H9 (cell line): ENCODE measurements around the gene RSBN1L. TPM values are rescaled to one million over a fixed set of nuclear protein-coding genes. Genes with fewer than 3 reads are reported as not detected.

Experiments
- DNase-seq: peaks from one replicate; pipeline ENCODE4 v3.0.0-alpha.2; 2017
- H2AFZ ChIP-seq: one replicate; pipeline ENCODE4 v1.6.1; 2013; ENCODE audit warnings: mild to moderate bottlenecking, low read length, control low read depth, moderate library complexity
- H2AK5ac ChIP-seq: 2 replicates; pipeline ENCODE4 v1.6.1; 2013; ENCODE audit warnings: low read length, control low read depth, mixed read lengths; ENCODE audit not compliant: insufficient read length
- H2BK120ac ChIP-seq: one replicate; pipeline ENCODE4 v1.6.1; 2013; ENCODE audit warnings: low read depth, mild to moderate bottlenecking, low read length, control low read depth, inconsistent platforms; ENCODE audit not compliant: poor library complexity, severe bottlenecking
- H2BK12ac ChIP-seq: 2 replicates; pipeline ENCODE4 v1.6.1; 2013; ENCODE audit warnings: low read length, control low read depth, mixed read lengths, low read depth; ENCODE audit not compliant: insufficient read length
- H2BK15ac ChIP-seq: 2 replicates; pipeline ENCODE4 v1.6.1; 2013; ENCODE audit warnings: low read depth, low read length, control low read depth
- H2BK20ac ChIP-seq: one replicate; pipeline ENCODE4 v1.6.1; 2013; ENCODE audit warnings: low read depth, mild to moderate bottlenecking, low read length, control low read depth, inconsistent platforms; ENCODE audit not compliant: poor library complexity, severe bottlenecking
- H2BK5ac ChIP-seq: 2 replicates; pipeline ENCODE4 v1.6.1; 2013; ENCODE audit warnings: low read length, control low read depth, mixed read lengths; ENCODE audit not compliant: insufficient read length
- H3K14ac ChIP-seq: 2 replicates; pipeline ENCODE4 v1.6.1; 2013; ENCODE audit warnings: low read length, control low read depth; ENCODE audit not compliant: insufficient read depth
- H3K18ac ChIP-seq: 2 replicates; pipeline ENCODE4 v1.6.1; 2013; ENCODE audit warnings: low read depth, mild to moderate bottlenecking, mixed read lengths, low read length, control low read depth; ENCODE audit not compliant: insufficient read length
- H3K23ac ChIP-seq: 2 replicates; pipeline ENCODE4 v1.6.1; 2013; ENCODE audit warnings: low read length, control low read depth, mixed read lengths, low read depth; ENCODE audit not compliant: insufficient read length
- H3K23me2 ChIP-seq: 2 replicates; pipeline ENCODE4 v1.6.1; 2013; ENCODE audit warnings: low read depth, mild to moderate bottlenecking, mixed read lengths, low read length, control low read depth; ENCODE audit not compliant: insufficient read length, poor library complexity, severe bottlenecking
- H3K27ac ChIP-seq: 2 replicates; pipeline ENCODE4 v1.5.1; 2013; ENCODE audit warnings: low read length, control low read depth, mixed read lengths, low read depth; ENCODE audit not compliant: insufficient read length
- H3K27me3 ChIP-seq: 2 replicates; pipeline ENCODE4 v1.6.1; 2013; ENCODE audit warnings: low read length, control low read depth, inconsistent platforms; ENCODE audit not compliant: insufficient read depth
- H3K4ac ChIP-seq: 2 replicates; pipeline ENCODE4 v1.6.1; 2013; ENCODE audit warnings: low read depth, mild to moderate bottlenecking, control low read depth, inconsistent platforms, low read length, moderate library complexity
- H3K4me1 ChIP-seq: 2 replicates; pipeline ENCODE4 v1.6.1; 2013; ENCODE audit warnings: low read length, control low read depth, inconsistent platforms; ENCODE audit not compliant: insufficient read depth
- H3K4me2 ChIP-seq: 2 replicates; pipeline ENCODE4 v1.6.1; 2013; ENCODE audit warnings: low read length, control low read depth, mixed read lengths; ENCODE audit not compliant: insufficient read length, insufficient read depth
- H3K56ac ChIP-seq: 2 replicates; pipeline ENCODE4 v1.6.1; 2013; ENCODE audit warnings: low read depth, mild to moderate bottlenecking, mixed read lengths, low read length, control low read depth; ENCODE audit not compliant: insufficient read length
- H3K79me1 ChIP-seq: 2 replicates; pipeline ENCODE4 v1.6.1; 2013; ENCODE audit warnings: low read depth, mild to moderate bottlenecking, moderate library complexity, low read length, control low read depth, inconsistent platforms; ENCODE audit not compliant: insufficient read depth, poor library complexity, severe bottlenecking
- H3K79me2 ChIP-seq: 2 replicates; pipeline ENCODE4 v1.6.1; 2013; ENCODE audit warnings: low read length, control low read depth, inconsistent platforms; ENCODE audit not compliant: insufficient read depth
- H3K9ac ChIP-seq: 2 replicates; pipeline ENCODE4 v1.6.1; 2013; ENCODE audit warnings: low read length, control low read depth, mixed read lengths; ENCODE audit not compliant: insufficient read length; ENCODE audit errors: extremely low read depth
- H3K9me3 ChIP-seq: one replicate; pipeline ENCODE4 v1.6.1; 2013; ENCODE audit warnings: low read depth, low read length, inconsistent platforms; ENCODE audit not compliant: control insufficient read depth
- H3T11ph ChIP-seq: one replicate; pipeline ENCODE4 v1.6.1; 2013; ENCODE audit warnings: mild to moderate bottlenecking, low read length, control low read depth, inconsistent platforms
- H4K20me1 ChIP-seq: one replicate; pipeline ENCODE4 v1.6.1; 2013; ENCODE audit not compliant: control insufficient read depth, insufficient read length, insufficient read depth
- H4K5ac ChIP-seq: 2 replicates; pipeline ENCODE4 v1.6.1; 2013; ENCODE audit warnings: low read depth, mild to moderate bottlenecking, mixed read lengths, low read length, control low read depth; ENCODE audit not compliant: insufficient read length
- H4K8ac ChIP-seq: replicated peaks from 2 replicates; pipeline ENCODE4 v1.6.1; 2013; ENCODE audit warnings: low read length, control low read depth, mixed read lengths, low read depth; ENCODE audit not compliant: insufficient read length
- H4K91ac ChIP-seq: 2 replicates; pipeline ENCODE4 v1.6.1; 2013; ENCODE audit warnings: low read depth, mild to moderate bottlenecking, moderate library complexity, mixed read lengths, low read length, control low read depth; ENCODE audit not compliant: insufficient read length
- H3K27ac Mint-ChIP-seq, 3 experiments: 2 replicates in 2 of 3; 3 replicates in 1 of 3; pipeline ENCODE4 v1.8.0; 2020 to 2021; ENCODE audit warnings: mixed read lengths in 3 of 3, mild to moderate bottlenecking in 1 of 3, moderate library complexity in 1 of 3
- H3K27me3 Mint-ChIP-seq: 2 replicates; pipeline ENCODE4 v1.8.0; 2021; ENCODE audit warnings: low read depth, mild to moderate bottlenecking, moderate library complexity, mixed read lengths
- H3K36me3 Mint-ChIP-seq, 3 experiments: 2 replicates in 2 of 3; 3 replicates in 1 of 3; pipeline ENCODE4 v1.8.0; 2020 to 2021; ENCODE audit warnings: low read depth in 3 of 3, mixed read lengths in 3 of 3; ENCODE audit not compliant: insufficient read depth in 1 of 3
- H3K4me1 Mint-ChIP-seq, 2 experiments: 2 replicates each; pipeline ENCODE4 v1.8.0; 2020; ENCODE audit warnings: mixed read lengths in 2 of 2
- H3K4me3 Mint-ChIP-seq, 2 experiments: 2 replicates in 1 of 2; 3 replicates in 1 of 2; pipeline ENCODE4 v1.8.0; 2020 to 2021; ENCODE audit warnings: mild to moderate bottlenecking in 2 of 2, mixed read lengths in 2 of 2, moderate library complexity in 1 of 2
- H3K9me3 Mint-ChIP-seq, 2 experiments: 2 replicates in 1 of 2; 3 replicates in 1 of 2; pipeline ENCODE4 v1.8.0; 2020; ENCODE audit warnings: mild to moderate bottlenecking in 2 of 2, mixed read lengths in 2 of 2, moderate library complexity in 1 of 2
- WGBS: extraction: QIAGEN DNeasy Blood & Tissue Kit; methylation state at CpG from one replicate; pipeline ENCODE4 v1.1.7; 2013; ENCODE audit warnings: missing lambda C conversion rate, low lambda C conversion rate, mixed read lengths; ENCODE audit not compliant: insufficient read length; ENCODE audit errors: extremely low coverage; 5-methylcytosine and 5-hydroxymethylcytosine counted together
- total RNA-seq: library from RNA; stranded (reverse); gene quantifications from 2 replicates; pipeline ENCODE4 v1.2.1, GENCODE V29; 2021
- TF ChIP-seq, protein P1 (sequence below): fragments of 200-600 bp; sonication (generic); conservative IDR thresholded peaks from 3 replicates; pipeline ENCODE4 v1.8.0; 2021; ENCODE audit warnings: antibody characterized with exemption, mild to moderate bottlenecking

Gene RSBN1L
- total RNA-seq, 1 experiment from 2014 or later: 20.6 TPM

- no peak overlapping the region for H4K8ac ChIP-seq
- H3K79me1 ChIP-seq: peaks cover 3% of the 10 kb centered on the region
- H3K4ac ChIP-seq: no peak overlapping the region
- no peak overlapping the region for H2BK5ac ChIP-seq
- H3K18ac ChIP-seq: no peak overlapping the region
- H3K9me3 Mint-ChIP-seq: no peaks in the 10 kb centered on the region
- H3K27ac ChIP-seq: no peak overlapping the region
- no peak overlapping the region for H3K14ac ChIP-seq
- no peaks in the 10 kb centered on the region for H3K9me3 ChIP-seq
- no peaks in the 10 kb centered on the region for H4K20me1 ChIP-seq
- no peak overlapping the region for H2AFZ ChIP-seq
- no peaks in the 10 kb centered on the region for H3K23me2 ChIP-seq
- no peak overlapping the region for H4K5ac ChIP-seq
- TF ChIP-seq, protein P1, sequence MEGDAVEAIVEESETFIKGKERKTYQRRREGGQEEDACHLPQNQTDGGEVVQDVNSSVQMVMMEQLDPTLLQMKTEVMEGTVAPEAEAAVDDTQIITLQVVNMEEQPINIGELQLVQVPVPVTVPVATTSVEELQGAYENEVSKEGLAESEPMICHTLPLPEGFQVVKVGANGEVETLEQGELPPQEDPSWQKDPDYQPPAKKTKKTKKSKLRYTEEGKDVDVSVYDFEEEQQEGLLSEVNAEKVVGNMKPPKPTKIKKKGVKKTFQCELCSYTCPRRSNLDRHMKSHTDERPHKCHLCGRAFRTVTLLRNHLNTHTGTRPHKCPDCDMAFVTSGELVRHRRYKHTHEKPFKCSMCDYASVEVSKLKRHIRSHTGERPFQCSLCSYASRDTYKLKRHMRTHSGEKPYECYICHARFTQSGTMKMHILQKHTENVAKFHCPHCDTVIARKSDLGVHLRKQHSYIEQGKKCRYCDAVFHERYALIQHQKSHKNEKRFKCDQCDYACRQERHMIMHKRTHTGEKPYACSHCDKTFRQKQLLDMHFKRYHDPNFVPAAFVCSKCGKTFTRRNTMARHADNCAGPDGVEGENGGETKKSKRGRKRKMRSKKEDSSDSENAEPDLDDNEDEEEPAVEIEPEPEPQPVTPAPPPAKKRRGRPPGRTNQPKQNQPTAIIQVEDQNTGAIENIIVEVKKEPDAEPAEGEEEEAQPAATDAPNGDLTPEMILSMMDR: no peak
- H3K79me2 ChIP-seq: peaks cover 8% of the 10 kb centered on the region; the same call in 1 of the 2 replicates
- H2BK120ac ChIP-seq: no peak overlapping the region
- H3K4me1 ChIP-seq: no peaks in the 10 kb centered on the region
- H3K9ac ChIP-seq: no peak overlapping the region
- no CpG with 5 or more reads among the region's 3 CpGs for WGBS
- H3K4me3 Mint-ChIP-seq: no peak overlapping the region
- no peak overlapping the region for H3T11ph ChIP-seq
- H2AK5ac ChIP-seq: no peak overlapping the region
- H3K27me3 Mint-ChIP-seq: no peaks in the 10 kb centered on the region
- H3K4me2 ChIP-seq: no peak overlapping the region
- H3K36me3 Mint-ChIP-seq: peaks cover 0 to 19% (median 17%) of the 10 kb centered on the region in 3 experiments; a peak in 6 of 7 replicates
- no peak overlapping the region for H3K27ac Mint-ChIP-seq
- no peak overlapping the region for H2BK12ac ChIP-seq
- H2BK20ac ChIP-seq: no peak overlapping the region
- H3K27me3 ChIP-seq: no peaks in the 10 kb centered on the region
- no peak for DNase-seq
- no peak overlapping the region for H3K56ac ChIP-seq
- no peak overlapping the region for H2BK15ac ChIP-seq
- no peak overlapping the region for H4K91ac ChIP-seq
- no peak overlapping the region for H3K23ac ChIP-seq
- H3K4me1 Mint-ChIP-seq: peaks cover 0 to 2% of the 10 kb centered on the region in 2 experiments; a peak in 2 of 4 replicates
Measured at GRCh38 chr7:77710861-77711260, 14.6 kb downstream of the RSBN1L start.
